Bone marrow (tissue), 2 donors: Measurements from ENCODE around the gene SYT9.

Source experiments
- DNase-seq, 2 donors: peaks; one replicate each; lab custom pipeline; 2025; lab: John Stamatoyannopoulos, UW

SYT9 gene

DNA sequence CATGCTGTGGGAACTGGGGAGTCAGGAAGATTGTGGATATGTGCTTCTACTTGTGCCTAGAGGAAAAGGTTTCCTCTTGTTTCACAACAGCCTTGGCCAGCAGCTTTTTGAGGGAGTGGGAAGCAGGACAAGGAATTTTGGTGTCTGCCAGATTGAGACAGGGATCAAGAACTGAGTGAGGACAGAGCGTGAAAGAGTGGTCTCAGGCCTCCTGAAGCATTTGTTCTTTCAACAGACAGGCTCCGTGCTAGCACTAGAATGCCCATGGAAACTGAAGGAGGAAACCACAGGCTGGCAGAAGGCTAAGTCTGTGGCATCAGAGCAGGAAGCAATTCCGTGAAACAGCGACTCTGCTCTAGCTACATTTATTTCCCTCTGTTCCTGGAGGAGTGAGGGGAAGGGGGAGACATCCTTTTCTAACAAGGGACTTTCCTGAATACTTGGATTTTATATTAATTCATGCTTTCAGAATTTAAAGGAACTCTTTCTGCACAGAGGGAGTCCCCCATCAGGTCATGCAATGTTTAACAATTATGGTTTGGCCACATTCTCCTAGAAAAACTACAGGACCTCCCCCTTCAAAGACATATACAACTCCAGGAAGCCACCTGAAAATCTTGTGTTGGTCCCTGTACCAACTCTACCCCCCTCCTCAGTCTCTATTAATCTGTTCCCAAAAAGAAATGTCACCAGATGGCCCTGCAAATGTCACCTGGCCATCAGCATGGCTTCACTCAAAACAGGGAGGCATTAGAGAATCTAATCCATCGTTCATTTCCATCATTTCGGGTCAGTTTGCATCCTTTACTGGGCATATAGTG is 96.1 kb downstream of the SYT9 start:
- DNase-seq: no peak

- no peak for DNase-seq
Observed at GRCh38 chr11:7348432-7349304, 97.0 kb downstream of the SYT9 start.

GRCh38 chr11:7351228-7351627 is 99.5 kb downstream of the SYT9 start:
- DNase-seq: no peak

DNA sequence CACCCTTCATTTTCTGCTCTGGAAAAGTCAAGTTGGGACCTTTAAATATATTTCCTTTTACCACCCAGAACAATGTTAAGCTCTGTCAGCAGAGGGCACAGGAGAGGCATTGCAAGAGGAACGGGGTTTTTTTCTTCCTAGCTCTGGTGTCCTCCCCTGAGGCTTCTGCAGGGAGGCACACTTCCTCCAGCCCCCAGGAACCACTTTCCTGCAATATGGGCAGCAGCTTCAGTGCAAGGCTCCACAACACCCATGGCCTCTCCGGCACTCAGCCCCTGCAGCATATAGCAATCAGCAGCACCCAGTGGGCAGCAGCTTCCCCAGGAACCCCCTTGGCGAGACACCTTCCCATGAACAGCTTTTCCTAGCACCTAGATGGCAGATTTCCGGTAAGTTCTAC is 101.4 kb downstream of the SYT9 start:
- no peak for DNase-seq

DNA sequence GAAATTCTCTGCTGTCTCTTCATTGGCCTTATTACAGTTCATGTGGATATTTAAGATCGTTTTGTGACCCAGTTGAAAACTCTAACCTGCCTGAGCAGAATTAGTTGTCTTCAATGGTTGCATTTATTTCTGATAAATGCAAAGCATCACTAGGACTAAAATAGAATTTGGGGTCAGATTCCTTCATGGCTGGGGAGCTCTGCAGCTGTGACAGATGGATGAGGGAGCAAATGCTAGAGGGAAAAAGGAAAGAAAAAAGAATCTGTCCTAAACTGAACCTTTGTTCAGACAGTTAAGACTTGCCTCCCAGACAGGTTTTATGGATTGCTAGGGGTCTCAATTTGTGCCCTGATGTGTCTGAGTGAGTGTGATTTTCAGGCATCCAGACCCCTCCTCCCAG is 113.0 kb downstream of the SYT9 start:
- no peak for DNase-seq

- no peak for DNase-seq
Observed at GRCh38 chr11:7367803-7368202, 116.1 kb downstream of the SYT9 start.

DNA sequence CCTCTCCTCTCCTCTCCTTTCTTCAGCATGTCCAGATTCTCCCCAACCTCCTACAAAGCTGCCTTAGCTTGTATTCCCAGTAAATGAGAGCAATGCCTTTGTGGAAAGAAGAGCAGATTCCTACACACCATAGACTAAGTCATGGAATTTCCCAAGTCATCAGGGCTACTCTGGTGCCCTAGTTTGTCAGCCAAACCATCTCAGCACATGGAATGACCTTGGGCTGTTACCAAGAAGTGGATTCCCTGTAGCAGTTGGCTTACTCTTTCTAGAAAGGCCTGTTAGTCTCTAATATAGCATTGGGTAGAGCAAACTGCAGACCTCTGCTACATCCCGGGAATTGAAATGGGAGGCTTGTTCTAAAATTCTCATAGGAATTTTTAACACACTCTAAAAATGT is 124.7 kb downstream of the SYT9 start:
- no peak for DNase-seq

- DNase-seq: no peak
Observed at GRCh38 chr11:7381937-7382336, 130.2 kb downstream of the SYT9 start.

GRCh38 chr11:7383406-7383805 is 131.7 kb downstream of the SYT9 start:
- DNase-seq: no peak

GRCh38 chr11:7384691-7385090 is 133.0 kb downstream of the SYT9 start:
- no peak for DNase-seq

DNA sequence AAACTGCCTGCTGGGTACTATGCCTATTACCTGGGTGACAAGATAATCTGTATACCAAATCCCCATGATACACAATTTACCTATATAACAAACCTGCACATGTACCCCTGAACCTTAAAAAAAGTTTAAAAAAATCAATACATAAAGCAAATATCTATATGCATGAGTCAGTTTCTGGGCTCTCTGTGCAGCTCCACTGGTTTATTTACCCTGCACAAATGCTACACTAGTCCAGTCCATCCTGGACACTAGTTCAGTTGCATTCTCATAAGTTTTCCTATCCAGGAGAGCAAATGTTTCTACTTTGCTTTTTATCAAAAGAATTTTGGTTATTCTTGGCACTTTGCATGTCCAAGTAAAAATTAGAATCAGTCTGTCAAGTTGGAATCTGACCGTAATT is 133.8 kb downstream of the SYT9 start:
- no peak for DNase-seq

DNA sequence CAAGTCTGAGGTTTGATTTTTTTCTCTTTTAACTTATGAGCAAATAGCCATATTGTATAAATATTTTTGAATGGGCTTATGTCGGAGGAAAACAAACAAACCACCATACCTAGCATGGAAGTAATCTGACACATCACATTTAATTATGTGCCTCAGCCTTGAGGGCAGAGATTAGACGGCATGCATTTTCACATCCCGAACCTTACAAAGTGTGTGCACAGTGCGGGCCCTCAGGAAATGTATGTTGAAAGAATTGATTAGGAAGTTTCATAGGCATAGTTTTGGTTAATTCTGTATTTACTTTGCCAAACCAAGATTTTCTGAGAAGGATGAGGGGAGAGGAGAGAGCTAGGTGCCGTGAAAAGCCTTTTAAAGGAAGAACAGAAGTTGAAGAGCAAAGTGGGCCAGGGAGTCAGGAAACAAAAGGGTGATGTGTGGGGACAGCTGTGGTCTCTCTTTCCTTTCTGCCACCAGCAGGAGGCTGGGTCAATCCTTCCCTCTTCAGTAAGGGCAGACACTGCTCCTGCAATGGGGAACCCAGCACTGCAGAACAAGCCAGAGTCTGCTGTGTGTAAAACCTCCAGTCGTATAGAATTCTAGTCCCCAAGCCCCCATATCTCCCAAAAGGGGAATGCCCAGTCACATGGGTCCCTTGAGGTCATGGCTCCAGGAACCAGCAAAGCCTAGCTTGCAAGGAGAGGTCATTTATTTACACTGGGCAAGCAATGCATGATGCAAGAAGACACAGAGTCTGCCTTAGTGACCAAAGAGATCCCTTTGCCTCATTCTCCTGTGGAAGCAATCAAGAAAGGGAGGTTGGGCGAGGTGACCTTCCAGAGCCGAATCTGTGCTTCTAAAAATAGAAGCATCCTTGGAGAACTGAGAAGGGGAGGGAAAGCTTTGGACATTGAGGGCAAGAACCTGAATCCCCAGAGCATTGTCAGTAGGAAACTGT is 162.5 kb downstream of the SYT9 start:
- no peak for DNase-seq

- no peak for DNase-seq
Observed at GRCh38 chr11:7414973-7415817, 163.5 kb downstream of the SYT9 start.

GRCh38 chr11:7416080-7416479 is 164.4 kb downstream of the SYT9 start:
- no peak for DNase-seq

- no peak for DNase-seq
Observed at GRCh38 chr11:7417328-7417727, 165.6 kb downstream of the SYT9 start.

- DNase-seq: no peak
Observed at GRCh38 chr11:7418061-7418460, 166.4 kb downstream of the SYT9 start.

DNA sequence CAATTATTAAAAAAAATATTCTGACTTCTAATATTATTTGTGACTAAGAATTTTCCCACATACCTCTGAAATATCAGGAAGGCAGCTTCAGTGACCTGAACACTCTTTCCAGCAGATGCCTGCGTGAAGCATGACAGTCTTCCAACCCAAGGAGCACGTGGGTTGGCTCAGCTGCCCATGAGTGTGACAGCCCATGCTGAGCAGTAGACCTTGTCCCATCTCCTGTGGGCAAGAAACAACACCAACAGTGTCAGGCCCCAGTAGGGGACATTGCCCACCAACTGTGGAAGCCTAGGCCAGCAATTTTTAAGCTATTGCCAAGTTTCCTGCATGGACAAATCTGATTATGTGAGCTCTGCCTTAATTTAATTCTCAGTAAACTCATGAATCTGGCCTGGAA is 167.2 kb downstream of the SYT9 start:
- DNase-seq: no peak

DNA sequence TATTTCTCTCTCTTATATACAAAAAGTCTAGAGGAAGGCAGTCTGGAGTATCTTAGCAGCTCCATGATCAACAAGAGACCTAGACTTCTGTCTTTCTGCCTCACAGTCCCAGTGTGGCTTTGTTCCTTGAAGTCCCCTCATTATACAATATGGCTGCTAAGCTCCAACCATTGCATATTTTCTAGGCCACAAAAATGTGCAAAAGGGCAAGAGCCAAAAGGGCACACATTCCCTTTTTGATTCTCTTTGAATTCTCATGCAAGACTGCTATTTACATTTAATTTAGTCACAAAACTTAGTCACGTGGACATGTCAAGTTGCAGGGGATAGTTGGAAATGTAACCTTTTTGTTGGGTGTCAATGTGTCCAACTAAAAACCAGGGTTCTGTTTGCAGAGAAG is 169.4 kb downstream of the SYT9 start:
- no peak for DNase-seq

DNA sequence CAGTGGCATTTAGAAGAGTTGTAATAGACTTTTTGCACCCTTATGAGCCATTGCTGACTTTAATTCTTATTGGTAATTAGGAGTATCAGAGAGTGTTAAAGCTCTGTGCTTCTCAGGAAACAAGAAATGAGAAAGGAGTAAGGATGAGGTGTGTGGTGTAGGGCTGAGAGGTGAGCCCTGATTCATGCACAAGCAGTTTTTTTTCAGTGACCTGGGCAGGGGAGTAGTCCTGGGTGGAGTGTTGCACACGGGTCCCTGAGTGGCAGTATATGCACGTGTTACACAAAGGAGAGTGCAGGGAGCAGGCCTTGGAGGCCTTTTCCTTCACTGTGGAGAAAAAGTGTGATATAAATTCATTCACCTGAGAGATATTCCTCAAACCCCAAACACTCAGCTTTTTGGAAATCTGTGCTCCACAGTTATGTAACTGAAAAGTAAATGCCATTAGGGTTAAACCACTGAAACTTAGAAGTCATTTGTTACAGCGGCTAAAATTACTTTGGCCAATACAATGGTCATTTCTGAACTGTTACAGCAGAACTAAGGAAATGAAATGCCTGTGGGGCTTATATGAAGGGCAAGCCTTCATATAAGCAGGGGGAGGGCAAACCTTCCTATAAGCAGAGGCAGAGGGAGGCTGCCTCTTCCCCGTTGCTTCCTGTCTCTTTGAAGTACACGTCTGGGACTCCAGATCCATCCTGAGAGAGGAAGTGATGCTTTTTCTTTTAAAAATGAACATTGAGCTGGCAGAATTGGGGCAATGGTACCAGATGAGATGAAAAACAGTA is 171.0 kb downstream of the SYT9 start:
- DNase-seq: no peak

DNA sequence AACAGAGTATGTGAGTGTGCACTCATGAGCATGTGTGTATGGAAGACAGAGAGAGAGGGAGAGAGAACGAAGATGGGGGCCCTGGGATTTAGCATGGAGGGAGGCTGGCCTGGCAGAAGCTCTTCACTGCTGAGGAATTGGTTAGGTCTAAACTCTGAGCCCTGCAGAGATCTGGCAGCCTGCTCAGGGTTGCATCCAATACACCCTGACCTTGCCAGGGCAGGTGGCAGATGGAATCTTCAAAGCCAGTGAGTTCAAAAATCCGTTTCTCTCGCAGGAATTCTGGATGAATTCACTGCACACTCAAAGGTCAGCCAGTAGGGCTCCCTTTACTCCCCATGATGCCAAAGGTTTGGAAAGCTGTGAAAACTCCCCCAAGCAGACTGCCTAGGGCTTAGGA is 172.2 kb downstream of the SYT9 start:
- DNase-seq: no peak
